Mesodermal cell (in vitro differentiated cells): ENCODE data around the gene SMAD2.

Source experiments
- H3K27ac ChIP-seq: 2 replicates; pipeline ENCODE4 v1.7.0; 2013; ENCODE audit warnings: mild to moderate bottlenecking, low read depth, low read length, moderate library complexity; ENCODE audit not compliant: severe bottlenecking
- H3K36me3 ChIP-seq: 2 replicates; pipeline ENCODE4 v1.7.1; 2013; ENCODE audit warnings: mild to moderate bottlenecking, low read length, moderate library complexity; ENCODE audit not compliant: control insufficient read depth, insufficient read depth
- H3K4me1 ChIP-seq: one replicate; pipeline ENCODE4 v1.7.1; 2013; ENCODE audit warnings: mild to moderate bottlenecking, low read length; ENCODE audit not compliant: insufficient read depth, control insufficient read depth, poor library complexity, severe bottlenecking
- H3K4me3 ChIP-seq: 2 replicates; pipeline ENCODE4 v1.7.0; 2013; ENCODE audit warnings: low read length, control low read depth, mild to moderate bottlenecking; ENCODE audit not compliant: insufficient read depth, poor library complexity, severe bottlenecking; ENCODE audit errors: extremely low read depth
- H3K9me3 ChIP-seq: 2 replicates; pipeline ENCODE4 v1.7.1; 2013; ENCODE audit warnings: mild to moderate bottlenecking, low read length, moderate library complexity; ENCODE audit not compliant: control insufficient read depth
- WGBS, 2 experiments: methylation state at CpG; one replicate each; pipeline ENCODE4 v1.1.5; 2013; ENCODE audit warnings: missing lambda C conversion rate in 2 of 2; ENCODE audit not compliant: insufficient coverage in 2 of 2; 5-methylcytosine and 5-hydroxymethylcytosine counted together

The SMAD2 gene

DNA sequence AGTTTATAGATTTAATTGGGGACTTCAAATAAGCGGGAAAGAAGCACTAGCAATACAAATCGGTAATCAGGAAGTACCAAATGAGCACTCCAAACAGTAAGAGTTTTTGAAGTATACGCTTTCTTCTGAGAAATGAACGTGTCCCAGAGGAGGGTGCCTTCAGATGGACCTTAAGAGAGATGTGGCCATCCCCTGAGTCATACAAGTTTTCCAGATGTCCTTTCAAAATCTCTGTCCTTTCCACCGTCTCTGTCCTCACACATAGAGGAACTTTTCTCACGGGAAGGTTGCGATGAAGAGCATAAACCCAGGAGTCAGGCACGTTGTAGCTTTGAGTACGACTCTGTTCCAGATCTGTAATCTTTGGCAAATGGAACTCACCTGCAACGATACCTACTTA lies 1.7 kb upstream of the SMAD2 start:
- peaks cover 3% of the 10 kb centered on the region for H3K36me3 ChIP-seq
- peak overlapping the region; percentile 97 for H3K27ac ChIP-seq
- H3K4me3 ChIP-seq: peak overlapping the region; percentile 50
- 90 to 91% methylated on average over 6 to 8 of the region's 10 CpGs for WGBS, 2 experiments
- H3K9me3 ChIP-seq: no peaks in the 10 kb centered on the region
- peaks cover 12% of the 10 kb centered on the region for H3K4me1 ChIP-seq

DNA sequence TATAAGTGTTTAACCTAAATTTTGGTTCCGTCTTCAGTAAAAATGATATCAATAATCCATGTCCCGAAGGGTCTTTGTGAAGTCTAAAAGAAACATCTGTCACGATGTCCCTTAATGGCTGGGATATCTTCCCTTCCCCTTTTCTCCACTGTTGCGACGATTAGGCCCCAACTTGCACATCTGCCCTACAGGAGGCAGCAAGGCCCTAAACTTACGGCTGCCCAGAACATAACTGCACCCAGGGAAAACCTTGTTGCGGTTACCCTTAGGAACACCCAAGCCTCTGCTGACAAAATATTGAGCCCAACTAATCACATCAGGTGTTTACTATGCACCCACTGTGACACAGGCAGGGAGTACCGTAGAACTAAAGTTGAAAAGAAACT lies 1.3 kb upstream of the SMAD2 start:
- Histone ChIP-seq H3K4me3 (peak overlapping the region; percentile 50), H3K27ac (peak overlapping the region; percentile 97), H3K4me1 (peaks cover 16% of the 10 kb centered on the region), H3K36me3 (peaks cover 3% of the 10 kb centered on the region), H3K9me3 (no peaks in the 10 kb centered on the region)
- 24 to 59% methylated on average over 3 to 5 of the region's 8 CpGs for WGBS, 2 experiments

DNA sequence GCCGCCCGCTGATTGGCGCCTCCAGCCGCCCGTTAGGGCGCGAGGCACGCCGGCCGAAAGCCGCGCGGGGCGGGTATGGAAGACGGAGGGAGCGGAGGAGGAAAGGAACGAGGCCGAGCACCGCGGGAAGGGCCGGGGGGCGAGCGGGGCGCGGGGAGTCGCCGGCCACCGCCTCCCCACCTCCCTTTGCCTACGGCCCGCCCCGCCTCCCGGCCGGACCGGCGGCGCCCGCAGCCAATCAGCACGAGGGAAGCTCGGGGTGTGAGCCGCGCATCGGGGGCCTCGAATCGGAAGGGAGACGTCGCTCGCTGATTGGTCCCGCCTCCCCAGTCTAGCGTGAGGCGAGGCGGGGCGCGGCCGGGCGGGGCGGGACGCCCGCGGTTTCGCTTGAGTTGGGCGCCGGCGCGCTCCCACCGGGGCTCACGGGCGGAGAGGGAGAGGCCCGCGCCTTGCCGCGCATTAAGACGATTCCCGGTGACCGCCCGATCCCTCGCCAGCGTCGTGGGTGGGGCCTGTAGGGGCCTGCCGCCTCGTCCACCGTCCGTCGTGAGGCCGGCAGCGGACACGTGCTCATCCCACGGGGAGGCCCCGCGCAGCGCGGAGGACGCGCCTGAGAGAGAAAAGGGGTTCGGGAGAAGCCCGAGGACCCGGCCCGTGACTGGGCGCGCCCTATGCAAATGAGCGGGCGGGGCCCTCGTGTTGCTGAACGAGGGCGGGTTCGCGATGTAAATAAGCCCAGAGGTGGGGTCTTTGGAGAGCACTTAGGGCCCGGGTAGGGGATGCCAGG lies 665 bp upstream of the SMAD2 start:
- peak overlapping the region; percentile 97 for H3K27ac ChIP-seq

DNA sequence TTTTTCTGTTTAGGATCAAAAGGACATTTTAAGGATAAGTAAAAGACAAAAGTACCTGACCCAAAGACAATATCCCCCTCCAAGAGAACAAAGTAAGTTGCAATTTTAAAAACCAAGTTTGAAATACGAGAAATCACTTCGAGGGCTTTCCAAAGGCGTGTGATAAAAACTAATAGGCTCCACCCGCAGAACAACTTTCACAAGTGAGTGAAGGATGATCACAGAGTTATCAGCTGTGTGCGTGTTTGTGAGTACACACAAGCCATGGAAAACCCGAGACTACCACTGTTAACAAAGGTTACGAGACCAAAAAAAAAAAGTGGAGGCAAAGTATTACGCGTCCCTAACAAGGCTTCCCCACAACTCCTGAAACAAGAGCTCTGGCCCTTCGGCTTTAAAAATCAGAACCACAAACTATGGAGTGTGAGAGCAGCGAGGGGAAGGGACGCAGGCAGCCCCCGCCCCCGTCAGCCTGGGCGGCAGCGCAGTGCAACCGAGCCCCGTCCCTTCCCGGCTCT lies 719 bp downstream of the SMAD2 start:
- Histone ChIP-seq H3K36me3 (peaks cover 3% of the 10 kb centered on the region), H3K4me1 (peaks cover 25% of the 10 kb centered on the region), H3K27ac (peak overlapping the region; percentile 95), H3K4me3 (peak overlapping the region; percentile 93), H3K9me3 (no peaks in the 10 kb centered on the region)
- WGBS, 2 experiments: 0% methylated on average over 3 to 4 of the region's 19 CpGs

More for the DNA sequence above, 665 bp upstream of the SMAD2 start:
- 0 to 1% methylated on average over 39 to 81 of the region's 107 CpGs for WGBS, 2 experiments
- Histone ChIP-seq H3K4me3 (peak overlapping the region; percentile 50), H3K4me1 (peaks cover 21% of the 10 kb centered on the region), H3K9me3 (no peaks in the 10 kb centered on the region), H3K36me3 (peaks cover 3% of the 10 kb centered on the region)

DNA sequence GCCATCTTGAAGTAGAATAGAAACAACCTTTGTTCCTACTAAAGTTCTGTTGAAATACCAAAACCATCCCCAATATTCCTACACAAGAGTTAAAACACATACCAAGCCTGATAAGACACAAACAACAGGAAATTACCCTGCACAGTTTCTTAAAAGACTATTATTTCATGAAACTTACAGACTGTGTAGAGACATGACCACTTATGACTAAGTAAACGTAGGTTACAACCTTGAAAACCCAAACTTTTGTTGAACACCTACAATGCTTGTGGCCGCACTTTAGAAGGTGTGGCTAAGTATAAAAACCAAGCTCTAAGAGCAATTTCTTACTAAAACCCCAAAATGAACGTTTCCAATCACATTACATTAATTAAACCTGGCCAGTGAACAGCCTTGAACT lies 2.0 kb downstream of the SMAD2 start:
- WGBS, 2 experiments: no CpG with 5 or more reads among the region's 3 CpGs
- peaks cover 3% of the 10 kb centered on the region for H3K36me3 ChIP-seq

DNA sequence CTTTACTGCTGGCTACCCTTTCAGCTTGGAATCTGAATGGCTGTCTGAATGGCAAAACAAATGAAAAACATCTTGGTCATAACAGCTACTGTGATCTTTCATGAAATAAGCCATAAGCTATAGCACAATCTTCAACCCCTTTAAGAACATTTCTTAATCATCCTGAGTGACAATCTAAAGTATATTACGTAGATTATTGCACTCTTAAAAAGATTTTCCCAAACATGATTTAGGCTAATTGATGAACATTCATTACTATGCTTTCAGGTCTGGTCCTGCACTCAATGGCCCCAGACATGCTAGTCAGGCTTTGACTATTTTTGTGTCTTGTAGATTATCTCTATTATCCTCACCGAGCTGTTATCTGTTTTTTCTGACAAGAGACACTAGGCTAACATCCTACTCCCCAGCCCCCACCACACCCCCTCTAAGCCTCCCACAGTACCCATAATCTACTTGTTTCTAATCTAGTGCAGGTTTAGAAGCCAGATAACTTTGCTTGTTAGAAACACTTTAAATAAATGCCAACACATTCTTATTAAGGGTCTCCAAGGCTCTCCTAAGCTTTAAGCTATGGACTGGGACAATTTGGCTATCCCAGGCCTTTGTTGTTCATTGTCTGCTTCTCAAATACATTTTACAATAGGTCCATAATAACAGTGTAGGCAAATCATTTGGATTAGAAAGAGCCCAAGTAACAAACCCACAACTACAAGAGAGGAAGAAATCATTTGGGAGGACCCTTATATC lies 4.2 kb downstream of the SMAD2 start:
- Histone ChIP-seq H3K9me3 (no peaks in the 10 kb centered on the region), H3K27ac (peak overlapping the region; percentile 55), H3K4me3 (no peak overlapping the region), H3K36me3 (peaks cover 3% of the 10 kb centered on the region), H3K4me1 (peaks cover 26% of the 10 kb centered on the region)
- 100% methylated on average over 1 of the region's 2 CpGs; no CpG with 5 or more reads in 1 of the 2 experiments for WGBS, 2 experiments

More for the DNA sequence above, 2.0 kb downstream of the SMAD2 start:
- Histone ChIP-seq H3K4me1 (peaks cover 25% of the 10 kb centered on the region), H3K9me3 (no peaks in the 10 kb centered on the region), H3K27ac (peak overlapping the region; percentile 52), H3K4me3 (peak overlapping the region; percentile 93)

DNA sequence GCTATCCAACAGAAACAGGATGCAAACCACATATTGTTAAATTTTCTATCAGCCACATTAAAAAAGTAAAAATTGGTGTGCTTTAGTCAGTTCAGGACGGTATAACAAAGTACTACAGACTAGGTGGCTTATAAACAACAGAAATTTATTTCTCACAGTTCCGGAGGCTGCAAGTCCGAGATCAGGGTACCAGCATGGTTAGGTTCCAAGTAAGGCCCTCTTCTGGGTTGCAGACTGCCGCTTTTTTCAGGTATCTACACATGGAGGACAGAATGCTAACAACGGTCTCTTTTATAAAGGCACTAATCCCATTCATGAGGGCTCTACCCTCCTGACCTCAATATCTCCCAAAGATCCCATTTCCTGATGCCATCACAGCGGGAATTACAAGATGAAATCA lies 10.5 kb downstream of the SMAD2 start:
- H3K4me3 ChIP-seq: no peak overlapping the region
- H3K27ac ChIP-seq: no peak overlapping the region
- peaks cover 7% of the 10 kb centered on the region for H3K36me3 ChIP-seq
- H3K4me1 ChIP-seq: peaks cover 25% of the 10 kb centered on the region
- no peaks in the 10 kb centered on the region for H3K9me3 ChIP-seq
- 87% methylated on average over 4 of the region's 6 CpGs for WGBS, 2 experiments

DNA sequence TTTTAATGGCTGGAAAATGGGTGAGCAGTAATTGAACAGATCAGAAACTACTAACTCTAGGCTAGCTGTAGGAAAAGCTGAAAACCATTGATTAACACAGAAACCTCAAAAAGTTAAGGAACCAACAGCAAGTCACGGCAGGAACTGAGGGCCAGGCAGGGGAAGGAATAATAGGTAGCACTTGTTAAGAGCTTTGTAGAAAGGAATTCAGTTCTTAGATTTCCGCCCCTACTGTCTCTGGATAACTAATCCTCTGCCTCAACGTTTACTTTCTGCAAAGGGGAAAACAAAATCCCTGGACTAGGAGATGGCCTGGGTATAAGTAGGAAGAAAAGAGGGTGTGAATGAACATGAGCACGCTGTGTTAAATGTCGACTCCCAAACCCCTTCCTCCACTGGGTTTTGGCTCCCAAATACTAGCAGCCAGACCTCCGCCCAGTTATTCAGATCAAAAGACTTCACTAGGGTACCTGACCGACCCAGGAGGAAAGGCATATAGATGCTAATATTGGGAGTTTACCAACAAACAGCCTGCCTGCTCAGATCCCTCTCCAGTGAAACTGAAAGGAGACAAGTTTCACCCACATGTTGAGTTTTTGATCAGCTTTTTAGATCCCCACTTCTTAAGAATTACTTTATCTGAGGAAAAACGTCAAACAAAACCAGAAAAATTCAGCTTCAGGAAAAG lies 12.4 kb downstream of the SMAD2 start:
- Histone ChIP-seq H3K4me1 (peaks cover 25% of the 10 kb centered on the region), H3K36me3 (peaks cover 7% of the 10 kb centered on the region), H3K4me3 (no peak overlapping the region), H3K9me3 (no peaks in the 10 kb centered on the region), H3K27ac (no peak overlapping the region)
- 13% methylated on average over 3 of the region's 8 CpGs; no CpG with 5 or more reads in 1 of the 2 experiments for WGBS, 2 experiments

DNA sequence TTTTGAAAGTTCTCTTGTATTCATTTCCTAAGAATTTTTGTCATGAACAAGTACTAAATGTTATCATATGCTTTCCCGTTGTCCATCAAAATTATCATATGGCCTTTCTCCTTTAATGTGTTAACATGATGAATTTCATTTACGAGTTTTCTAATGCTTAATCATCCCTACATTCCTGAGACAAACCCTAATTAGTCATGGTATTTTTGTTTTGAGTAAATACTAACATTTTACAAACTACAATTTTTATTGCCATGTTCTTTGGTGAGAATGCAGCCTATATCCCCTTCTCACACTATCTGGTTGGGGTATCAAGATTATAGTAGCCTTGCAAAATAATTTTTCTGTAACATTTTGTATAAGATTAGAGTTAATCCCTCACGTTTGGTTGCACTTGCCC lies 14.5 kb downstream of the SMAD2 start:
- WGBS, 2 experiments: no CpG with 5 or more reads among the region's 3 CpGs
- Histone ChIP-seq H3K4me3 (no peak overlapping the region), H3K27ac (no peak overlapping the region), H3K4me1 (peaks cover 22% of the 10 kb centered on the region), H3K9me3 (no peaks in the 10 kb centered on the region), H3K36me3 (peaks cover 18% of the 10 kb centered on the region)

DNA sequence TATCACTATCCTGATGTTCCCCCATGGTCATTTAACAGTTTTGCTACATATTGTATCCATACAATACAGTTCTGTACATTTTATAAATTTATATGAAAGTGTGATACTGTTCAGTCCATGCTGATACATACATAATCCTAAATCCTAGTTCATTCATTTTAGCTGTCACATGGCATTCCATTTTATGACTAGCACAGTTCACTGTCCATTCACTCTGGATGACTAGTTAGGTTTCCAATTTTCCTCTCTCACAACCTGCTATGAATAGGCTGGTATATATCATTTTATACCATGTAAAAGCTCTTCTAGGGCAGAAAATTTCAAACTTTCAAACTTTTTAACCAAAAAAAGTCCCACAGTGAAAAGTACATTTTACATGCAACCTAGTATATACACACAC lies 15.2 kb downstream of the SMAD2 start:
- H3K27ac ChIP-seq: no peak overlapping the region
- H3K4me1 ChIP-seq: peaks cover 22% of the 10 kb centered on the region

More for the DNA sequence above, 15.2 kb downstream of the SMAD2 start:
- peaks cover 21% of the 10 kb centered on the region for H3K36me3 ChIP-seq
- no peaks in the 10 kb centered on the region for H3K9me3 ChIP-seq
- H3K4me3 ChIP-seq: no peak overlapping the region
